Activated T-cell treated with anti-CD3 and anti-CD28 coated beads, Interleukin-2, amount 50 U/mL, for 48 hours (primary cell): ENCODE data around the gene FKBP7.
A peak's percentile ranks its signal among the peaks of the same experiment; 100 is the strongest.
"Not testable (repeated sequence)": the region's sequence is repeated elsewhere in the genome, so short reads cannot be mapped to it uniquely, and the experiment has no call there.

ENCODE experiments used
- DNase-seq, 2 experiments: peaks; one replicate each; pipeline ENCODE4 v3.0.0-alpha.2; 2020

FKBP7 gene

GRCh38 chr2:178448968-178449661, 29.3 kb downstream of the FKBP7 start:
- no peak for DNase-seq

GRCh38 chr2:178441426-178441825, 37.0 kb downstream of the FKBP7 start:
- DNase-seq, result no peak

- no peak for DNase-seq
These were observed 41.7 kb downstream of the FKBP7 start for GRCh38 chr2:178436662-178437061.

GRCh38 chr2:178429336-178429735, 49.1 kb downstream of the FKBP7 start:
- no peak for DNase-seq

- DNase-seq, result no peak
These were observed 50.0 kb downstream of the FKBP7 start for GRCh38 chr2:178428396-178428806.

GRCh38 chr2:178427458-178427857, 50.9 kb downstream of the FKBP7 start:
- DNase-seq, result no peak

GRCh38 chr2:178426388-178426787, 52.0 kb downstream of the FKBP7 start:
- DNase-seq, result no peak

- DNase-seq, result no peak
These were observed 53.1 kb downstream of the FKBP7 start for GRCh38 chr2:178425255-178425827.

GRCh38 chr2:178423746-178424145, 54.7 kb downstream of the FKBP7 start:
- DNase-seq, result not testable (repeated sequence)

- DNase-seq, result no peak
These were observed 56.3 kb downstream of the FKBP7 start for GRCh38 chr2:178422097-178422496.

GRCh38 chr2:178420463-178420999, 57.9 kb downstream of the FKBP7 start:
- no peak for DNase-seq

GRCh38 chr2:178419123-178419522, 59.3 kb downstream of the FKBP7 start:
- no peak for DNase-seq

- DNase-seq, result no peak
These were observed 60.0 kb downstream of the FKBP7 start for GRCh38 chr2:178418426-178418825.

- no peak for DNase-seq
These were observed 60.5 kb downstream of the FKBP7 start for GRCh38 chr2:178417916-178418315.

GRCh38 chr2:178415979-178416378, 62.4 kb downstream of the FKBP7 start:
- DNase-seq, result no peak

GRCh38 chr2:178414266-178415247, 63.8 kb downstream of the FKBP7 start:
- DNase-seq, result peak; percentile 86 to 89
